NT2/D1 (cell line): ENCODE measurements around the gene SOX5.

Source experiments
- YY1 ChIP-seq: IDR thresholded peaks from 2 replicates; pipeline ENCODE4 v1.6.1; 2011; ENCODE audit not compliant: insufficient read length, insufficient read depth
- ZNF274 ChIP-seq: IDR thresholded peaks from 2 replicates; pipeline ENCODE4 v1.6.1; 2011; ENCODE audit warnings: mild to moderate bottlenecking, low read depth, low read length

DNA sequence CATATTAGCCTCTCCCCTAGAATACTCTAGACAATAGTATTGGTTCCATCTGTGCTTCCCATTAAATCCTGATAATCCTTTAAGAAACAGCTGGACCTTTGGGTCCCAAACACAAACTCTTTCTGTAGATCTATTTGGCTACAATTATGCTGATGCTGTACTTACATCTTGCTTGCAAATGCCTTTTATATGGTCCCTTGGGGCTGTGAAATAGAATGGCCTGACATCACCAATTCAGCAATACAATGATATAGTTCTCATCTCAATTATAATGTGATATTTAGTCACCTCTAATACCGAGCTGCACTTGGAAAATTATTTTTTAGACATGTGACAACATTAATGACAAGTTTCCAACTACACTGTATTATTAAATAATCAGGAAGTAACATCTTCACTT lies 261.5 kb downstream of the SOX5 start:
- TF ChIP-seq ZNF274 (no peak), YY1 (no peak)
